Glomerular endothelial cell (primary cell): Measurements from ENCODE around the gene GLYATL1B. TPM values are rescaled to one million over a fixed set of nuclear protein-coding genes. Genes with fewer than 3 reads are reported as not detected.
A peak's percentile ranks its signal among the peaks of the same experiment; 100 is the strongest.
"Not testable (repeated sequence)": the region's sequence is repeated elsewhere in the genome, so short reads cannot be mapped to it uniquely, and the experiment has no call there.

Experiments used
- DNase-seq: peaks from one replicate; pipeline ENCODE4 v3.0.0-alpha.2; 2011; ENCODE audit warnings: low read depth, low spot score; ENCODE audit errors: extremely low read depth
- total RNA-seq: library from RNA; depleted of rRNA; stranded (reverse); fragments of >200 nt; gene quantifications from 2 replicates; pipeline ENCODE4 v1.2.3, GENCODE V29; 2015

The GLYATL1B gene, protein sequence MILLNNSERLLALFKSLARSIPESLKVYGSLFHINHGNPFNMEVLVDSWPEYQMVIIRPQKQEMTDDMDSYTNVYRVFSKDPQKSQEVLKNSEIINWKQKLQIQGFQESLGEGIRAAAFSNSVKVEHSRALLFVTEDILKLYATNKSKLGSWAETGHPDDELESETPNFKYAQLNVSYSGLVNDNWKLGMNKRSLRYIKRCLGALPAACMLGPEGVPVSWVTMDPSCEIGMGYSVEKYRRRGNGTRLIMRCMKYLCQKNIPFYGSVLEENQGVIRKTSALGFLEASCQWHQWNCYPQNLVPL
- not detected in 2 replicates for total RNA-seq

DNA sequence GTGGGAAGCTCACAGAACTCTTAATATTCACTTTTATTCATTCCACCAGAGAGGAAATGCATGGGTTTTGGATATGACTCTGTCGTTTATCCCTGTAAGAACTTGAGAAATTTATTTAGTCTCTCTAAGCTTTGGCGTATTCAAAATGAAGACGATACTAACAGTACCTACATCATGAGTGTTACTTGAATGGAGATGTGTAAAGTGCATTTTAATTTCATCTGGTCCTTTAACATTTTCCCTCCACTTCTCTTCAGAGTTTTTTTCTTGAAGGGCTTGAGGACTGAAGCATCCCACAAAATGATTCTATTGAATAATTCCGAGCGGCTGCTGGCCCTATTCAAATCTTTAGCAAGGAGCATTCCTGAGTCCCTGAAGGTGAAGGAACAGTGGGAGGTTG is at the start of gene GLYATL1B:
Gene GLYATL1B, plus strand, starts transcription at position 301 of the 400 bp plus-strand sequence. Its CDS starts 0 bp downstream, at position 301.
- not testable (repeated sequence) for DNase-seq

DNA sequence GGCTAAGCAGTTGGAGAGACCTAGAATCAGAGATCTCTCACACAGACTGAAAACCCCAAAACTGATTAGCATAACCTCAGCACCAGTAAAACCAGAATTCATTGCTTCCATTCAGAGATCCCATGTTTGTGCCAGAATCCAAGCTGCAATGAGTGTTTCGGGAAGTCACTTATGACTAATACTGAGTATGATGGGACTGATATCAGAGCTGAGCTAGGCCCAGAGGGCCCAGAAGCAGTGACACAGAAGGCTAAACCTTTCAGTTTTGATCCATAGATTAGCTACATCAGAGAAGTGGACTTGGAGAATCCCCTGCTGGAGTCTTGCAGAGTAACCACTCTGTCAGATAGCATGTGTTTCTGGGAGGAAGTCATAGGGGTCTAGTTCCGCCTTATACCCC is 49.6 kb upstream of the GLYATL1B start:
- DNase-seq = not testable (repeated sequence)

- DNase-seq = not testable (repeated sequence)
Measured at GRCh38 chr11:59037434-59037833, 48.7 kb upstream of the GLYATL1B start.

- no peak for DNase-seq
Measured at GRCh38 chr11:59040607-59041006, 45.5 kb upstream of the GLYATL1B start.

- DNase-seq = not testable (repeated sequence)
Measured at GRCh38 chr11:59051383-59051782, 34.7 kb upstream of the GLYATL1B start.

- DNase-seq = not testable (repeated sequence)
Measured at GRCh38 chr11:59052355-59052754, 33.8 kb upstream of the GLYATL1B start.

DNA sequence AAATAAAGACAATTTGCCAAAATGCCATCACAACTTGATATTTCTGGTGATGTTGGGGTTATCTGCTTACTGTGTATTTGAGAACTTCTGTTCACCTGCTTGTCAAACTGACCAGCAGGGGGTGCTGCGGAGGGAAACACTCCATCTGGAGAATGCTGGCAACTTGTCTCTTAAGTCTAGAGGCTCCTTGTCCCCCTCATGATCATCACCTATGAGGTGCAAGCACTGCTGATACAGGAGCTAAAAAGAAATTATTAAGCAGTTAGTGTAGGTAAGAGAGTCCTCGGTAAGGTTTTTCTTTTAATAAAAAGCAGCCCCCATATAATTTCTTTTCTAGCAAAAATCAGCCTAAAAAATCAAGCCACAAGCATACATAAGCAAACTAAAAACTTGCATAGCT is 32.7 kb upstream of the GLYATL1B start:
- peak; percentile 14 for DNase-seq

DNA sequence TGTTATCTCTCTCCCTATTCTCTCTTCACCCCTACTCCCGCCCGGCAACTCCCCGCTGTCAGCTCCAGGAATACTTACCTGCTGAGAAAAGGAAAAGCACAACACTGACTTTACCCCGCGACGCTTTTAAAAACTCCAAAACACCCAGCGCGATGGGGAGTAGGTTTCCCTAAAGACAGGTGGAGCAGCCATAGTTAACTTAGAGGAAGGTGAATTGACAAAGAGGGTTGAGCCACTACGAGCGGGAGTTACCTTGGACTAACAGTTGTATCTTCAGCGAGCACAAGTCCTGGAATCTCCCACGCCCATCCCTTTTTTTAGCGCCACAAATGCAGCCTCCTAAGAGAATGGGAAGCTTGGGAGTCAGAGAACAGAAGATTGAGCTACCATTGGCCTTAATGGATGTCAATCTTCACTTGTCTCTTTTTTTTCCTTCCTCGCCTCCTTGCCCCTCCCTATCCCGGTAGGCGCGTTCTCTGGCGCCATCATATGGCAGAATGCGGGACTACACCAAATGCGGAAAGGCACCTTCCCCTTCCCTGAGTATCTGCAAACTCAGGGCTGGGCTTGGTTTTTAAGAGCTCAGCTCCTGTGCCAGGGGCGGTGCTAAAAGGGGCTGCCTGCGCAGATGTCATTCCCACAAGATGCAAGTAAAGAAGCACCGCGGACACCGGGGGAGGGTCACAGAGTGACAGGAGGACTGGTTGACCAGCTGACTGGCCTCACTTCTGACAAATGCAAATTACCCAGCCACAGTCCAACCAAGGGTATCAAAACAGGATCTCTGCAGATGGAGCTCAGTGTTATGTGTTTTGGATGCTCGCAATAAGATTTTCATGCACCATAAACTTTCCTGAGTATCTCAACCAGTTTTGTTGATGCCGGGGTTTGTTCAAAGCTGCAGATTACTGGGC is 27.7 kb upstream of the GLYATL1B start:
- peak; percentile 80 for DNase-seq

- DNase-seq = not testable (repeated sequence)
Measured at GRCh38 chr11:59060096-59060495, 26.0 kb upstream of the GLYATL1B start.

DNA sequence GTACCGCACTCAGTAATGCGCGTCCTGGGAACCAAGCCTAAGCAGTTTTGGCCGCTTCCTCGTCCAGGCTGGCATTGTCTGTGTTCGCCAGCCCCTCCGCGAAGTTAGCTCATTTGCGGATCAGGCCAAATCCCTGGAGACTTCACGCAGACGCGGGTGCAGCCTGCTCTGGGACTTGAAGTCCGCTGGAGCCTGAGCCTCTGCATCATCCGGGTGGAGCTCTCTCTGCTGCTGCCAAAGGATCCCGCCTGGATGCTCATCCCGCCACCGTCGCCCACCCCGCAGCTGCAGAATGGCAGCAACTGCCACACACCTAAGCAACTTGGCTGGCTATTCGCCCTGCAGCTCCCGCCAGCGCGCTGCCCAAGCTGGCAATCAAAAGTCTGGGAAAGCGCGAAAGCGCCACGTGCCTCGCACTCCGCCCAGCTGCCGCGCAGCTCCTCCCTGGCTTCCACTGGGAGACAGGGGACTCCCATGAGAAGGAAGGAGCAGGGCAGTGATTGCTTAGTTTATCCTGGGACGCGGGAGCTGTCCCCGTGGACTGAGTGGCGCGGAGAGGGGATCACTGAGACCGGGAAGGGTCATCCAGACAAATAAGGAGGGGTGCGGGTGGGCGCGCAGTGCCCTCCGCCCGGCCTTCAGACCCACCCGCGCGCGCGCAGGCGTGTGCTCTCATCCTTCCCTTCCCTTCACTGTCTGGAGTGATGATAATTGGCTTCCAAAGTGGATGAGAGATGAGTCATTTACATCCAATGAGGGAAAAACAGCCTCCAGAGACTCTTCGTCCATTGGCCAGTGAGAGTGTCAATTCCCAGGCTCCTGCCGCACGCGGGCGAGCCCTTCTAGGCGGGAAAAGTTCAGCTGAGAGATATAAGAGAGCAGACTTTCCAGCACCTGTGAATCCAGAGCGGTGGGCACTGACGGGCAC is 23.2 kb upstream of the GLYATL1B start:
- DNase-seq = no peak

DNA sequence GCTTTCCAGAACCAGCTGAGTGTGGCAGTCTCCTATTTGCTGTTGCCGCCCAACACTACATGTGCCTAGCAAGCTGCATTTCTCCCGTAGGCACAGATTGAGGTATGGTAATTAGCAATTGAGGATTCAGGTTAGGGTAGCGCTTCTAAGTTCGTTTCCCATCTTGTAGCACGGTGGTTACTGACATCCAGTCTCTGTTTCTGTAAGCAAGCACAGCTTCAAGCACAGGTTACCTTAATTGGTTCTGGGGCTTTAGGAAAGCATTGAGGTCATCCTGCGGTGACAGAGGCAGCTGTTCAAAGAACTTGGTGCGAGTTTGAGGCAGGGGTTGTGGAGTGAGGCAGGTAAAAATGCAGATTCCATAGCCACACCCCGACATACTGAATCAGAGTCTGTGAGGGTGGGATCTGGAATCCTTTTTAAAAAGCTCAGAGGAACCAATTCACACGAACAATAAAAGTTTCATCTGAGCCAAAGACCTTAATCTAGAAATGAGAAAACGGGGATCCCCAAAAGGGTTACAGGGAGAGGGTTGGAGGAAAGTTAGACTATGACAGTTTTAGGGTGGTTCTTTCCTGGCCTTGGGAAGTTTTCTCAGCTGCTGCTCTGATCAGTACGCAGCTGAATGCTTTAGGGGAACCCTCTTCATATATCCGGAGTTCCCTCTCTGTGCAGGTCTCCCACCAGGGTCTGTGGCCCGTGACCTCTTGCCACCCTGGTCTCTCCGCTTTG is 21.9 kb upstream of the GLYATL1B start:
- not testable (repeated sequence) for DNase-seq

- no peak for DNase-seq
Measured at GRCh38 chr11:59069087-59069486, 17.0 kb upstream of the GLYATL1B start.

GRCh38 chr11:59076876-59077571 is 9.1 kb upstream of the GLYATL1B start:
- no peak for DNase-seq

GRCh38 chr11:59078435-59078834 is 7.7 kb upstream of the GLYATL1B start:
- DNase-seq = no peak

DNA sequence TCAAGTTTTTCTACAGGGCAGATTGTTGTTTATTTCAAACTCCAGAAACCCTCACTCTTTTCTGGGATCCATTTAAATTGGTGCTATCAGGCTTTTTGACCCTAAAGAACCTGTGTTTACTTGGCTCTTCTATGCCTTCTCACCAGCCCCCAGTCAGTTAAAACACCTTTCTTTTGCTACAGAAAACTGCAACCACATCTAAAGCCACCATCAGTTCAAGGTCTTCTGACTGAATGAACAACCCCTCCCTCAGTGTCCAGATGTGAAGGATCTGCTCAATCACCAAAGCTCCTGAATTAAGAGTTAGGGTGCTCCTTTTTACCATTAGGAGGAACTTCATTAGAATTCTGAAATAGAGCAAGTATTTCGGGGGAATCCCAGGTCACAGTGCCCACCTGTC is 7.0 kb upstream of the GLYATL1B start:
- DNase-seq = no peak

- DNase-seq = not testable (repeated sequence)
Measured at GRCh38 chr11:59080421-59080820, 5.7 kb upstream of the GLYATL1B start.

DNA sequence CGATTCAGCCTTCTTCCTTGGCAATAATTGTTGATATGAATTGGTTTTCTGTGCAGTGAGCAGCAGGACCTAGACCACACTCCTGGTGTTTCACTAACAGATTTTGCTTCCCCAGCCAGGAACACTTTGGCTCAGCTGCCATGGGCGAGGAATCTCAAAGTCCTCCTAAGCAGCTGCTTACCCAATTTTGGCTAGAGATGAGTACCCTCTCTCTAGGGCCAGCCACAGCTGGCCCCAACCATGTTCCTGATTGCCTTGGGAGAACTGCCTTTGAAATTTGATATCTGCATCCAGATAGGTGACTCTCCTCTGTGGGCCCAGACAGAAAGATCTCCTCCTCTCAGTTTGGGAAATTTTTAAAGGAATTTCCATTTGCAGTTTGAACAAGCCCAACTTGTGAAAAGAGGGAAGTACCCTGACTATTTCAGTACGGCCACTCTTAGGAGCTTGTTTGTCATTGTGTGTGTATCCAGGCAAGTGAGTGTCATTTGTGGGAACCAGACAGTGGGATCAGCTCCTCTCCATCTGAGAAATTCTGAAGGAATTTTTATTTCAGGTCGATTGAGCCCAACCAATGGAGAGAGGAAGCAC is 4.6 kb upstream of the GLYATL1B start:
- not testable (repeated sequence) for DNase-seq

GRCh38 chr11:59088162-59088561 is 2.1 kb downstream of the GLYATL1B start:
- no peak for DNase-seq

- not testable (repeated sequence) for DNase-seq
Measured at GRCh38 chr11:59093576-59093975, 7.5 kb downstream of the GLYATL1B start.
